GM12873 (cell line): ENCODE data around the gene PIP4K2B.

Experiments
- CTCF ChIP-seq: IDR thresholded peaks from 2 replicates; pipeline ENCODE4 v1.5.1; 2012; ENCODE audit warnings: low read depth, mild to moderate bottlenecking, moderate library complexity, low read length, control low read depth; ENCODE audit not compliant: insufficient read depth; ENCODE audit errors: missing control alignments

The PIP4K2B gene

GRCh38 chr17:38747463-38748148 is 51.8 kb downstream of the PIP4K2B start:
- peak; percentile 23 for TF ChIP-seq CTCF

- TF ChIP-seq CTCF = no peak
Observed at GRCh38 chr17:38746849-38747462, 52.4 kb downstream of the PIP4K2B start.

- TF ChIP-seq CTCF = no peak
Observed at GRCh38 chr17:38746004-38746848, 53.1 kb downstream of the PIP4K2B start.

GRCh38 chr17:38745545-38745944 is 53.8 kb downstream of the PIP4K2B start:
- no peak for TF ChIP-seq CTCF

- TF ChIP-seq CTCF = no peak
Observed at GRCh38 chr17:38743556-38744171, 55.7 kb downstream of the PIP4K2B start.

GRCh38 chr17:38742411-38743308 is 56.7 kb downstream of the PIP4K2B start:
- no peak for TF ChIP-seq CTCF
